ENCODE results near the gene POLR1F. TPM values are rescaled to one million over a fixed set of nuclear protein-coding genes. Genes with fewer than 3 reads are reported as not detected.
A peak's percentile ranks its signal among the peaks of the same experiment; 100 is the strongest.

Gene POLR1F, protein sequence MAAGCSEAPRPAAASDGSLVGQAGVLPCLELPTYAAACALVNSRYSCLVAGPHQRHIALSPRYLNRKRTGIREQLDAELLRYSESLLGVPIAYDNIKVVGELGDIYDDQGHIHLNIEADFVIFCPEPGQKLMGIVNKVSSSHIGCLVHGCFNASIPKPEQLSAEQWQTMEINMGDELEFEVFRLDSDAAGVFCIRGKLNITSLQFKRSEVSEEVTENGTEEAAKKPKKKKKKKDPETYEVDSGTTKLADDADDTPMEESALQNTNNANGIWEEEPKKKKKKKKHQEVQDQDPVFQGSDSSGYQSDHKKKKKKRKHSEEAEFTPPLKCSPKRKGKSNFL
- 21.1 TPM for total RNA-seq (2021; ENCODE audit: unreplicated experiment)
- polyA plus RNA-seq (2012) = 6.7 and 7.4 TPM in 2 replicates
- Bru-seq, nascent RNA = percentile 88 among the genes with signal in this experiment
- BruChase-seq, experiment 1, labeled RNA remaining after a 6-hour chase = percentile 81 among the genes with signal in this experiment
- BruChase-seq, experiment 2, labeled RNA remaining after a 2-hour chase = percentile 94 among the genes with signal in this experiment
- long read RNA-seq, transcript TWISTNB-201 (4 exons, 3,942 nt) = major isoform, 53 of 71 reads
- long read RNA-seq, transcript TWISTNB-202 (2 exons, 427 nt) = minor isoform, 15 of 71 reads
- long read RNA-seq, partial matches to known transcripts = 0 of 71 reads
- long read RNA-seq, other reads (novel, unspliced or antisense) = 3 of 71 reads

DNA sequence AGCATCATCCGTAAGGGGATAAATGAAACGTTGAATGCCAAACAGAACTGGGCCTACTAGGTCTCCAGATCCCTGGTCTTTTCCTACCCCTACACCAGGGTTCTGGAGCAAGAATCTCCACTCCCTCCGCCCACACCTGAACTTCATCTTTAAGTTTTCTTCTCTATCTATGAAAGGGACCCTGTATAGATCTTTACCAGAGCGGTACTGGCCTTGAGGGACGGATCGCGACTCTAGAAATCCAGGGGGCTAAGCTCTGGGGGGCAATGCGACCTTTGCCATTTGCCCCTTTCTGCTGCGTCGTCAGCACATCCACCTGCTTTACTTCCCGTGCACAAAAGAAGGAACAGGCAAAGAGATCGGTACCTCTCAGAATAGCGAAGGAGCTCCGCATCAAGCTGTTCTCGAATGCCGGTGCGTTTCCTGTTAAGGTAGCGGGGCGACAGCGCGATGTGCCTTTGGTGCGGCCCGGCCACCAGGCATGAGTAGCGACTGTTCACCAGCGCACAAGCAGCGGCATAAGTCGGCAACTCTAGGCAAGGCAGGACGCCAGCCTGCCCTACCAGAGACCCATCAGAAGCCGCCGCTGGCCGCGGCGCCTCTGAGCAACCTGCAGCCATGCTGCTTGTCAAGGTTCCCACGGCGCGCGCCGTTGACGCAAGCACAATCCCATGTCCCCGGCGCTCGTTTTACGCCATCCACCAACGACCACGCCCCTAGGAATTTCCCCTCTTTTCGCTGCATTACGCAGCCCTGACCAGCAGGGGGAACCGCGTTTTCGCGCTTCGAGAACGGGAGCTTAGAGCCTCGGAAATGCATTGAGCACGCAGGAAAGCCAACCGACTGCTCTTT lies at the start of gene POLR1F:
TSS of gene POLR1F (minus strand) at position 641 of the 852 bp plus-strand sequence. CDS start at position 620, 21 bp downstream.
- Histone ChIP-seq H4K20me1 (ENCODE audit: insufficient read depth) (no peaks in the 10 kb centered on the region), H3K79me2 (ENCODE audit: insufficient read depth, low read length) (peaks cover 52% of the 10 kb centered on the region), H3K4me1 (ENCODE audit: control insufficient read depth in 1 of 2, insufficient read depth in 2 of 2, low read length in 2 of 2) (peaks cover 0 to 17% of the 10 kb centered on the region in 2 experiments; a peak in 2 of 4 replicates), H3K4me2 (ENCODE audit: low read length) (peak within 1 kb of the TSS; percentile 69), H3K36me3 (ENCODE audit: control insufficient read depth in 1 of 2, insufficient read depth in 2 of 2, low read length in 2 of 2) (0 out of 4 replicates have a peak, but pooled peaks cover 0 to 3% of the 10 kb centered on the region in 2 experiments), H3K4me3 (replicated peaks in 1 of 2; ENCODE audit: low read depth in 1 of 2, low read length in 2 of 2) (peak within 1 kb of the TSS; percentile 62 to 95), H3K9me3 (ENCODE audit: control insufficient read depth in 1 of 2, insufficient read depth in 1 of 2, low read depth in 1 of 2, low read length in 2 of 2) (no peaks in the 10 kb centered on the region), H3K27me3 (ENCODE audit: insufficient read depth, low read length) (no peaks in the 10 kb centered on the region), H3K9me2 (ENCODE audit: insufficient read depth) (no peaks in the 10 kb centered on the region), H2AFZ (ENCODE audit: low read depth, low read length, poor library complexity, severe bottlenecking) (peak within 1 kb of the TSS; percentile 96), H3K9ac (ENCODE audit: low read length) (peak within 1 kb of the TSS; percentile 87), H3K27ac (ENCODE audit: low read depth, low read length) (peak within 1 kb of the TSS; percentile 21; the same call in 1 of the 2 replicates)
- intact Hi-C loops (cut with micrococcal nuclease) = loop anchor here (1.0 kb wide), 1 partner anchor 890 kb away; no protein-coding TSS in a partner anchor
- DNase-seq (ENCODE audit: low read depth, low spot score) (peak; percentile 91), ATAC-seq (peak; percentile 93)
- BruUV-seq (replicated peaks) = no TSS peak
- POLR2A ChIA-PET = interaction anchor here (1.0 to 1.4 kb wide), 3 partner anchors 9 to 890 kb away, joined by 3 to 4 read pairs (median 3); no protein-coding TSS in a partner anchor
- TF ChIP-seq POLR2AphosphoS5 (IDR thresholded peaks at IDR 0.05; ENCODE audit: low read depth, low read length) (peak; percentile 88), ZNF274 (IDR thresholded peaks at IDR 0.05; ENCODE audit: low read depth, low read length) (no peak), ZFX (IDR thresholded peaks at IDR 0.05) (peak; percentile 44), EZH2 (IDR thresholded peaks at IDR 0.05) (no peak), TCF7L2 (IDR thresholded peaks at IDR 0.05; ENCODE audit: borderline replicate concordance, extremely low read depth, insufficient read depth, insufficient read length) (peak; percentile 82), SIN3A (IDR thresholded peaks at IDR 0.05; ENCODE audit: low read depth) (peak; percentile 92), EZH2phosphoT487 (IDR thresholded peaks at IDR 0.05; ENCODE audit: borderline replicate concordance) (no peak), POLR2A (IDR thresholded peaks at IDR 0.05; ENCODE audit: borderline replicate concordance, extremely low read depth, insufficient read depth, insufficient read length) (peak; percentile 72), YY1 (IDR thresholded peaks at IDR 0.05; ENCODE audit: extremely low read depth, insufficient replicate concordance, low read depth, low read length) (peak; percentile 94), FOSL1 (IDR thresholded peaks at IDR 0.05; ENCODE audit: low read depth) (no peak), SRF (IDR thresholded peaks at IDR 0.05; ENCODE audit: low read depth) (peak; percentile 91), CBX3 (IDR thresholded peaks at IDR 0.05; ENCODE audit: low read depth) (peak; percentile 66), RAD21 (IDR thresholded peaks at IDR 0.05; ENCODE audit: low read depth) (peak; percentile 70), SP1 (IDR thresholded peaks at IDR 0.05; ENCODE audit: low read depth) (peak; percentile 78)
- TF ChIP-seq, protein P1, sequence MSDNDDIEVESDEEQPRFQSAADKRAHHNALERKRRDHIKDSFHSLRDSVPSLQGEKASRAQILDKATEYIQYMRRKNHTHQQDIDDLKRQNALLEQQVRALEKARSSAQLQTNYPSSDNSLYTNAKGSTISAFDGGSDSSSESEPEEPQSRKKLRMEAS (IDR thresholded peaks at IDR 0.05) = peak; percentile 96
- TF ChIP-seq, protein P2, sequence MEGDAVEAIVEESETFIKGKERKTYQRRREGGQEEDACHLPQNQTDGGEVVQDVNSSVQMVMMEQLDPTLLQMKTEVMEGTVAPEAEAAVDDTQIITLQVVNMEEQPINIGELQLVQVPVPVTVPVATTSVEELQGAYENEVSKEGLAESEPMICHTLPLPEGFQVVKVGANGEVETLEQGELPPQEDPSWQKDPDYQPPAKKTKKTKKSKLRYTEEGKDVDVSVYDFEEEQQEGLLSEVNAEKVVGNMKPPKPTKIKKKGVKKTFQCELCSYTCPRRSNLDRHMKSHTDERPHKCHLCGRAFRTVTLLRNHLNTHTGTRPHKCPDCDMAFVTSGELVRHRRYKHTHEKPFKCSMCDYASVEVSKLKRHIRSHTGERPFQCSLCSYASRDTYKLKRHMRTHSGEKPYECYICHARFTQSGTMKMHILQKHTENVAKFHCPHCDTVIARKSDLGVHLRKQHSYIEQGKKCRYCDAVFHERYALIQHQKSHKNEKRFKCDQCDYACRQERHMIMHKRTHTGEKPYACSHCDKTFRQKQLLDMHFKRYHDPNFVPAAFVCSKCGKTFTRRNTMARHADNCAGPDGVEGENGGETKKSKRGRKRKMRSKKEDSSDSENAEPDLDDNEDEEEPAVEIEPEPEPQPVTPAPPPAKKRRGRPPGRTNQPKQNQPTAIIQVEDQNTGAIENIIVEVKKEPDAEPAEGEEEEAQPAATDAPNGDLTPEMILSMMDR (IDR thresholded peaks at IDR 0.05 in 2 of 3, conservative IDR thresholded peaks at IDR 0.05 in 1 of 3; ENCODE audit: borderline replicate concordance in 1 of 3, insufficient read depth in 1 of 3, low read depth in 2 of 3, low read length in 2 of 3) = peak; percentile 78 to 85 (median 84)
- CTCF ChIA-PET = interaction anchor here (0.6 to 1.4 kb wide), 6 partner anchors 10 to 1351 kb away, joined by 3 to 14 read pairs (median 3); no protein-coding TSS in a partner anchor
- RAD21 ChIA-PET (ENCODE audit: low non-redundant PET in 1 of 2, low total read pairs in 2 of 2, uncharacterized antibody in 2 of 2, unreplicated experiment in 2 of 2) = interaction anchor here (0.7 to 1.0 kb wide), 2 partner anchors 622 to 890 kb away, joined by 3 to 5 read pairs; no protein-coding TSS in a partner anchor
